ENCODE results near the gene PKP1.

PKP1 gene

GRCh38 chr1:201311356-201312011 lies 28.2 kb downstream of the PKP1 start:
- DNase-seq (ENCODE audit: low spot score), result peak; percentile 86
- TF ChIP-seq, protein P1, sequence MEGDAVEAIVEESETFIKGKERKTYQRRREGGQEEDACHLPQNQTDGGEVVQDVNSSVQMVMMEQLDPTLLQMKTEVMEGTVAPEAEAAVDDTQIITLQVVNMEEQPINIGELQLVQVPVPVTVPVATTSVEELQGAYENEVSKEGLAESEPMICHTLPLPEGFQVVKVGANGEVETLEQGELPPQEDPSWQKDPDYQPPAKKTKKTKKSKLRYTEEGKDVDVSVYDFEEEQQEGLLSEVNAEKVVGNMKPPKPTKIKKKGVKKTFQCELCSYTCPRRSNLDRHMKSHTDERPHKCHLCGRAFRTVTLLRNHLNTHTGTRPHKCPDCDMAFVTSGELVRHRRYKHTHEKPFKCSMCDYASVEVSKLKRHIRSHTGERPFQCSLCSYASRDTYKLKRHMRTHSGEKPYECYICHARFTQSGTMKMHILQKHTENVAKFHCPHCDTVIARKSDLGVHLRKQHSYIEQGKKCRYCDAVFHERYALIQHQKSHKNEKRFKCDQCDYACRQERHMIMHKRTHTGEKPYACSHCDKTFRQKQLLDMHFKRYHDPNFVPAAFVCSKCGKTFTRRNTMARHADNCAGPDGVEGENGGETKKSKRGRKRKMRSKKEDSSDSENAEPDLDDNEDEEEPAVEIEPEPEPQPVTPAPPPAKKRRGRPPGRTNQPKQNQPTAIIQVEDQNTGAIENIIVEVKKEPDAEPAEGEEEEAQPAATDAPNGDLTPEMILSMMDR (IDR thresholded peaks at IDR 0.05; ENCODE audit: poor library complexity, severe bottlenecking), result no peak
- H3K4me3 ChIP-seq (ENCODE audit: severe bottlenecking), result no peak overlapping the region
- peaks cover 50% of the 10 kb centered on the region for H3K36me3 ChIP-seq (ENCODE audit: low read depth)
- H3K27me3 ChIP-seq (ENCODE audit: insufficient read depth, poor library complexity, severe bottlenecking), result no peaks in the 10 kb centered on the region
- H3K27ac ChIP-seq (ENCODE audit: poor library complexity, severe bottlenecking), result peak overlapping the region; percentile 92
- ATAC-seq (ENCODE audit: low read depth), result peak; percentile 52
- no peaks in the 10 kb centered on the region for H3K9me3 ChIP-seq (ENCODE audit: severe bottlenecking)
- H3K4me1 ChIP-seq (ENCODE audit: insufficient read depth, poor library complexity, severe bottlenecking), result peaks cover 60% of the 10 kb centered on the region

GRCh38 chr1:201312298-201312697 lies 29.0 kb downstream of the PKP1 start:
- Histone ChIP-seq H3K27ac (ENCODE audit: poor library complexity, severe bottlenecking) (peak overlapping the region; percentile 92), H3K36me3 (ENCODE audit: low read depth) (peaks cover 58% of the 10 kb centered on the region), H3K4me1 (ENCODE audit: insufficient read depth, poor library complexity, severe bottlenecking) (peaks cover 52% of the 10 kb centered on the region), H3K9me3 (ENCODE audit: severe bottlenecking) (no peaks in the 10 kb centered on the region), H3K27me3 (ENCODE audit: insufficient read depth, poor library complexity, severe bottlenecking) (no peaks in the 10 kb centered on the region), H3K4me3 (ENCODE audit: severe bottlenecking) (no peak overlapping the region)
- TF ChIP-seq, protein P1 (IDR thresholded peaks at IDR 0.05; ENCODE audit: poor library complexity, severe bottlenecking), result no peak
- DNase-seq (ENCODE audit: low spot score) (no peak), ATAC-seq (ENCODE audit: low read depth) (no peak)

DNA sequence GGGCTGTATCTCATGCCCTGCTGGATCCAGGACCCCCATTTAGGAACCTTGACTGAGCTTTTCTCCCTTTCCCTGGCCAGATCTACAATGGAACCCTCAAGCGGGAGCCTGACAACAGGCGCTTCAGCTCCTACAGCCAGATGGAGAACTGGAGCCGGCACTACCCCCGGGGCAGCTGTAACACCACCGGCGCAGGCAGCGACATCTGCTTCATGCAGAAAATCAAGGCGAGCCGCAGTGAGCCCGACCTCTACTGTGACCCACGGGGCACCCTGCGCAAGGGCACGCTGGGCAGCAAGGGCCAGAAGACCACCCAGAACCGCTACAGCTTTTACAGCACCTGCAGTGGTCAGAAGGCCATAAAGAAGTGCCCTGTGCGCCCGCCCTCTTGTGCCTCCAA lies 29.8 kb downstream of the PKP1 start:
- H3K27ac ChIP-seq (ENCODE audit: poor library complexity, severe bottlenecking), result peak overlapping the region; percentile 92
- no peaks in the 10 kb centered on the region for H3K27me3 ChIP-seq (ENCODE audit: insufficient read depth, poor library complexity, severe bottlenecking)
- H3K36me3 ChIP-seq (ENCODE audit: low read depth), result peaks cover 65% of the 10 kb centered on the region
- H3K4me1 ChIP-seq (ENCODE audit: insufficient read depth, poor library complexity, severe bottlenecking), result peaks cover 46% of the 10 kb centered on the region
- no peak overlapping the region for H3K4me3 ChIP-seq (ENCODE audit: severe bottlenecking)
- ATAC-seq (ENCODE audit: low read depth) (no peak), DNase-seq (ENCODE audit: low spot score) (no peak)
- TF ChIP-seq, protein P1 (IDR thresholded peaks at IDR 0.05; ENCODE audit: poor library complexity, severe bottlenecking), result no peak
- H3K9me3 ChIP-seq (ENCODE audit: severe bottlenecking), result no peaks in the 10 kb centered on the region

- TF ChIP-seq, protein P1 (IDR thresholded peaks at IDR 0.05; ENCODE audit: poor library complexity, severe bottlenecking), result no peak
- ATAC-seq (ENCODE audit: low read depth), result no peak
These were observed 33.2 kb downstream of the PKP1 start for GRCh38 chr1:201316556-201316955.

GRCh38 chr1:201317551-201317950 lies 34.2 kb downstream of the PKP1 start:
- no peak for DNase-seq (ENCODE audit: low spot score)
- no peaks in the 10 kb centered on the region for H3K27me3 ChIP-seq (ENCODE audit: insufficient read depth, poor library complexity, severe bottlenecking)
- no peaks in the 10 kb centered on the region for H3K9me3 ChIP-seq (ENCODE audit: severe bottlenecking)
- ATAC-seq (ENCODE audit: low read depth), result no peak
- H3K4me3 ChIP-seq (ENCODE audit: severe bottlenecking), result no peak overlapping the region
- TF ChIP-seq, protein P1 (IDR thresholded peaks at IDR 0.05; ENCODE audit: poor library complexity, severe bottlenecking), result no peak
- H3K4me1 ChIP-seq (ENCODE audit: insufficient read depth, poor library complexity, severe bottlenecking), result peaks cover 15% of the 10 kb centered on the region
- peaks cover 97% of the 10 kb centered on the region for H3K36me3 ChIP-seq (ENCODE audit: low read depth)
- peak overlapping the region; percentile 69 for H3K27ac ChIP-seq (ENCODE audit: poor library complexity, severe bottlenecking)

More at GRCh38 chr1:201316556-201316955, 33.2 kb downstream of the PKP1 start:
- H3K9me3 ChIP-seq (ENCODE audit: severe bottlenecking), result no peaks in the 10 kb centered on the region
- H3K4me3 ChIP-seq (ENCODE audit: severe bottlenecking), result no peak overlapping the region
- peaks cover 24% of the 10 kb centered on the region for H3K4me1 ChIP-seq (ENCODE audit: insufficient read depth, poor library complexity, severe bottlenecking)
- H3K27ac ChIP-seq (ENCODE audit: poor library complexity, severe bottlenecking), result no peak overlapping the region
- peaks cover 91% of the 10 kb centered on the region for H3K36me3 ChIP-seq (ENCODE audit: low read depth)
- no peak for DNase-seq (ENCODE audit: low spot score)
- no peaks in the 10 kb centered on the region for H3K27me3 ChIP-seq (ENCODE audit: insufficient read depth, poor library complexity, severe bottlenecking)
